K562 (cell line): ENCODE data around the gene ADSS2. TPM values are rescaled to one million over a fixed set of nuclear protein-coding genes. Genes with fewer than 3 reads are reported as not detected.

Source experiments
- CBFA2T2 ChIP-seq: fragments of 450-650 bp; conservative IDR thresholded peaks from 2 replicates; pipeline ENCODE4 v1.6.1; 2017; ENCODE audit warnings: mild to moderate bottlenecking
- CUX1 ChIP-seq: fragments of 200-800 bp; sonication (Bioruptor generic); IDR thresholded peaks from 2 replicates; pipeline ENCODE4 v1.6.1; 2016; ENCODE audit warnings: missing genetic modification characterization, missing compliant biosample characterization
- FOXP4 ChIP-seq: sonication (generic); formaldehyde crosslinking; IDR thresholded peaks from 2 replicates; pipeline ENCODE4 v1.8.0; 2022; ENCODE audit warnings: mild to moderate bottlenecking, missing genetic modification reagents, borderline replicate concordance
- LEF1 ChIP-seq: fragments of 450-650 bp; IDR thresholded peaks from 2 replicates; pipeline ENCODE4 v1.6.1; 2016; ENCODE audit warnings: mild to moderate bottlenecking
- NCOR1 ChIP-seq: fragments of 450-650 bp; IDR thresholded peaks from 2 replicates; pipeline ENCODE4 v1.6.1; 2016; ENCODE audit warnings: mild to moderate bottlenecking, moderate library complexity
- NKRF ChIP-seq: fragments of 450-650 bp; IDR thresholded peaks from 2 replicates; pipeline ENCODE4 v1.6.1; 2016; ENCODE audit warnings: borderline replicate concordance
- NR3C1 ChIP-seq: sonication (generic); formaldehyde crosslinking; IDR thresholded peaks from 2 replicates; pipeline ENCODE4 v1.8.1; 2022; ENCODE audit warnings: missing genetic modification reagents
- PRMT5 ChIP-seq: sonication (generic); formaldehyde crosslinking; IDR thresholded peaks from 2 replicates; pipeline ENCODE4 v1.5.0; 2020; ENCODE audit warnings: missing genetic modification reagents
- SMARCC2 ChIP-seq: fragments of 450-650 bp; IDR thresholded peaks from 2 replicates; pipeline ENCODE4 v1.6.1; 2017; ENCODE audit warnings: antibody characterized with exemption, moderate library complexity, mild to moderate bottlenecking, low read depth
- SMARCE1 ChIP-seq: fragments of 450-650 bp; IDR thresholded peaks from 2 replicates; pipeline ENCODE4 v1.7.1; 2016; ENCODE audit warnings: mild to moderate bottlenecking
- SRF ChIP-seq, 2 experiments: fragments of 250-450, 450-650 bp in 1 of 2; sonication (Bioruptor Pico) in 1 of 2; sonication (generic) in 1 of 2; formaldehyde crosslinking; IDR thresholded peaks; 2 replicates each; pipeline versions ENCODE4 v1.5.0 to v1.5.1; 2020 to 2022; ENCODE audit warnings: mild to moderate bottlenecking in 1 of 2, missing genetic modification reagents in 1 of 2
- polyA plus RNA-seq, 8 experiments: library from polyadenylated mRNA; depleted of rRNA in 4 of 8; stranded (reverse) in 5 of 8; unstranded in 3 of 8; fragments of >200 nt; fragmentation: Nextera tagmentation in 2 of 8; fragmentation: Illumina TruSeq in 1 of 8; extraction: Ambion mirVana in 2 of 8; extraction: Trizol in 1 of 8; gene quantifications; 2 replicates each; pipeline versions ENCODE4 v1.2.1 to v1.2.3, GENCODE V29; 2011 to 2014; ENCODE audit warnings: inconsistent platforms in 1 of 8, missing spikeins in 1 of 8
- total RNA-seq, 7 experiments: library from RNA; depleted of rRNA in 6 of 7; stranded (reverse); fragments of >200 nt in 6 of 7; fragmentation: Illumina TruSeq in 2 of 7; extraction: Trizol in 2 of 7; gene quantifications; 2 replicates each; pipeline versions ENCODE4 v1.2.1 to v1.2.3, GENCODE V29; 2011 to 2021; ENCODE audit warnings: low replicate concordance in 1 of 7
- TF ChIP-seq, protein P1 (sequence below): fragments of 250-450 bp; sonication (Bioruptor Pico); IDR thresholded peaks from 2 replicates; pipeline ENCODE4 v1.5.0; 2020; ENCODE audit warnings: mild to moderate bottlenecking, borderline replicate concordance

The ADSS2 gene
- total and polyA plus RNA-seq, 9 of the 15 experiments (the other 6 are each of a cell fraction or from before 2014, with no cell fraction given), result 8.8 to 63.8 (median 59.4) TPM

- no peak for TF ChIP-seq FOXP4 (CRISPR knock-in tag)
- TF ChIP-seq NKRF, result no peak
- TF ChIP-seq CBFA2T2, result peak; percentile 68
- TF ChIP-seq CUX1, result no peak
- TF ChIP-seq SMARCE1, result no peak
- TF ChIP-seq, protein P1, sequence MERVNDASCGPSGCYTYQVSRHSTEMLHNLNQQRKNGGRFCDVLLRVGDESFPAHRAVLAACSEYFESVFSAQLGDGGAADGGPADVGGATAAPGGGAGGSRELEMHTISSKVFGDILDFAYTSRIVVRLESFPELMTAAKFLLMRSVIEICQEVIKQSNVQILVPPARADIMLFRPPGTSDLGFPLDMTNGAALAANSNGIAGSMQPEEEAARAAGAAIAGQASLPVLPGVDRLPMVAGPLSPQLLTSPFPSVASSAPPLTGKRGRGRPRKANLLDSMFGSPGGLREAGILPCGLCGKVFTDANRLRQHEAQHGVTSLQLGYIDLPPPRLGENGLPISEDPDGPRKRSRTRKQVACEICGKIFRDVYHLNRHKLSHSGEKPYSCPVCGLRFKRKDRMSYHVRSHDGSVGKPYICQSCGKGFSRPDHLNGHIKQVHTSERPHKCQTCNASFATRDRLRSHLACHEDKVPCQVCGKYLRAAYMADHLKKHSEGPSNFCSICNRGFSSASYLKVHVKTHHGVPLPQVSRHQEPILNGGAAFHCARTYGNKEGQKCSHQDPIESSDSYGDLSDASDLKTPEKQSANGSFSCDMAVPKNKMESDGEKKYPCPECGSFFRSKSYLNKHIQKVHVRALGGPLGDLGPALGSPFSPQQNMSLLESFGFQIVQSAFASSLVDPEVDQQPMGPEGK (CRISPR knock-in tag), result no peak
- no peak for TF ChIP-seq SRF (CRISPR knock-in tag; IDR thresholded peaks at IDR 0.05)
- TF ChIP-seq NCOR1, result peak; percentile 19; the same call in 1 of the 2 replicates
- no peak for TF ChIP-seq NR3C1
- no peak for TF ChIP-seq PRMT5 (CRISPR knock-in tag)
- no peak for TF ChIP-seq LEF1
- no peak for TF ChIP-seq SMARCC2
These were observed 64.3 kb downstream of the ADSS2 start (continued) for GRCh38 chr1:244387415-244387814.
